IMR-90 (cell line): ENCODE measurements around the gene PRELID3B. TPM values are rescaled to one million over a fixed set of nuclear protein-coding genes. Genes with fewer than 3 reads are reported as not detected.
A peak's percentile ranks its signal among the peaks of the same experiment; 100 is the strongest.

Experiments
- ATAC-seq: fragments of 200-7000 bp; cut with Tn5 transposase; 2 replicates; pipeline ENCODE4 v1.9.1; 2020; ENCODE audit warnings: low read depth, mild to moderate bottlenecking, moderate library complexity
- BruUV-seq: library from RNA; stranded (reverse); fragments of 400-500 nt; replicated peaks from 2 replicates; lab custom pipeline; 2021; lab: Mats Ljungman, UMichigan
- CTCF ChIA-PET: fragments of 300-600 bp; formaldehyde crosslinking; extraction: SDS; loops from one replicate; lab custom pipeline; 2021; ENCODE audit warnings: antibody characterized with exemption; lab: Yijun Ruan, JAX
- POLR2A ChIA-PET: fragments of 300-600 bp; sonication (Branson Sonifier 250); formaldehyde crosslinking; loops from one replicate; lab custom pipeline; 2022; ENCODE audit warnings: antibody characterized with exemption; ENCODE audit not compliant: unreplicated experiment; lab: Charles Lee
- DNase-seq: peaks from one replicate; pipeline ENCODE4 v3.0.0; 2013
- H2AFZ ChIP-seq: replicated peaks from 2 replicates; pipeline ENCODE3; 2013; ENCODE audit warnings: low read length, mild to moderate bottlenecking; ENCODE audit not compliant: poor library complexity
- H2AK5ac ChIP-seq: 2 replicates; pipeline ENCODE4 v1.6.1; 2013; ENCODE audit warnings: low read depth, low read length, inconsistent platforms
- H2AK9ac ChIP-seq: replicated peaks from 2 replicates; pipeline ENCODE3; 2013; ENCODE audit warnings: mild to moderate bottlenecking, low read depth, low read length, moderate library complexity; ENCODE audit not compliant: poor library complexity
- H2BK120ac ChIP-seq: 2 replicates; pipeline ENCODE4 v1.6.1; 2013; ENCODE audit warnings: low read depth, low read length, inconsistent platforms
- H2BK15ac ChIP-seq: 3 replicates; pipeline ENCODE4 v1.6.1; 2013; ENCODE audit warnings: low read depth, low read length, inconsistent platforms
- H2BK20ac ChIP-seq: 2 replicates; pipeline ENCODE4 v1.6.1; 2013; ENCODE audit warnings: low read depth, mild to moderate bottlenecking, inconsistent platforms, low read length, moderate library complexity
- H2BK5ac ChIP-seq: 2 replicates; pipeline ENCODE4 v1.6.1; 2013; ENCODE audit warnings: mild to moderate bottlenecking, low read depth, low read length, inconsistent platforms; ENCODE audit not compliant: poor library complexity, severe bottlenecking
- H3K14ac ChIP-seq: replicated peaks from 2 replicates; pipeline ENCODE4 v1.6.1; 2013; ENCODE audit warnings: low read depth, low read length, inconsistent platforms
- H3K18ac ChIP-seq: 2 replicates; pipeline ENCODE4 v1.6.1; 2013; ENCODE audit warnings: low read depth, low read length, control low read depth
- H3K23ac ChIP-seq: 2 replicates; pipeline ENCODE4 v1.6.1; 2013; ENCODE audit warnings: low read depth, low read length, inconsistent platforms
- H3K27ac ChIP-seq: 2 replicates; pipeline ENCODE4 v1.5.1; 2013; ENCODE audit warnings: mild to moderate bottlenecking, control low read depth, low read length; ENCODE audit not compliant: insufficient read depth
- H3K27me3 ChIP-seq: 2 replicates; pipeline ENCODE4 v1.6.1; 2013; ENCODE audit warnings: low read length; ENCODE audit not compliant: control insufficient read depth, insufficient read depth
- H3K36me3 ChIP-seq: 2 replicates; pipeline ENCODE4 v1.6.1; 2013; ENCODE audit warnings: low read length, mixed read lengths; ENCODE audit not compliant: control insufficient read depth, insufficient read depth
- H3K4ac ChIP-seq: 2 replicates; pipeline ENCODE4 v1.6.1; 2013; ENCODE audit warnings: low read depth, low read length, inconsistent platforms
- H3K4me1 ChIP-seq: 2 replicates; pipeline ENCODE4 v1.6.1; 2013; ENCODE audit warnings: low read length, mixed read lengths; ENCODE audit not compliant: control insufficient read depth, insufficient read depth
- H3K4me2 ChIP-seq: 2 replicates; pipeline ENCODE4 v1.6.1; 2013; ENCODE audit warnings: low read depth, mild to moderate bottlenecking, control low read depth, low read length, moderate library complexity
- H3K4me3 ChIP-seq: 2 replicates; pipeline ENCODE4 v1.5.1; 2013; ENCODE audit warnings: low read depth, mild to moderate bottlenecking, control low read depth, low read length, moderate library complexity; ENCODE audit not compliant: insufficient read depth
- H3K56ac ChIP-seq: 2 replicates; pipeline ENCODE4 v1.6.1; 2013; ENCODE audit warnings: low read length, inconsistent platforms; ENCODE audit not compliant: insufficient read depth; ENCODE audit errors: extremely low read depth
- H3K79me1 ChIP-seq, 2 experiments: 2 replicates each; pipeline ENCODE4 v1.6.1; 2013; ENCODE audit warnings: low read length in 2 of 2, inconsistent platforms in 1 of 2, low read depth in 1 of 2
- H3K9ac ChIP-seq: 2 replicates; pipeline ENCODE4 v1.6.1; 2013; ENCODE audit warnings: low read depth, low read length, control low read depth
- H3K9me1 ChIP-seq: 2 replicates; pipeline ENCODE4 v1.6.1; 2013; ENCODE audit warnings: low read length, inconsistent platforms; ENCODE audit not compliant: insufficient read depth
- H3K9me3 ChIP-seq: 2 replicates; pipeline ENCODE4 v1.6.1; 2013; ENCODE audit warnings: low read length; ENCODE audit not compliant: control insufficient read depth, insufficient read depth
- H4K20me1 ChIP-seq: 2 replicates; pipeline ENCODE4 v1.6.1; 2013; ENCODE audit warnings: low read length, inconsistent platforms; ENCODE audit not compliant: insufficient read depth
- H4K5ac ChIP-seq: 2 replicates; pipeline ENCODE4 v1.6.1; 2013; ENCODE audit warnings: mild to moderate bottlenecking, low read depth, low read length, control low read depth
- H4K8ac ChIP-seq, 2 experiments: 2 replicates each; pipeline ENCODE4 v1.6.1; 2013; ENCODE audit warnings: low read depth in 2 of 2, low read length in 2 of 2, control low read depth in 1 of 2, inconsistent platforms in 1 of 2
- H4K91ac ChIP-seq: 2 replicates; pipeline ENCODE4 v1.6.1; 2013; ENCODE audit warnings: low read depth, low read length, inconsistent platforms; ENCODE audit not compliant: insufficient read depth
- BHLHE40 ChIP-seq: fragments of 150-350 bp; IDR thresholded peaks from 2 replicates; pipeline ENCODE4 v1.6.1; 2016; ENCODE audit warnings: mild to moderate bottlenecking, low read depth, low read length
- CHD1 ChIP-seq: IDR thresholded peaks from 2 replicates; pipeline ENCODE4 v1.6.1; 2012; ENCODE audit warnings: low read depth, low read length, improper control_type of control experiment
- FOS ChIP-seq: fragments of 150-350 bp; IDR thresholded peaks from 2 replicates; pipeline ENCODE4 v1.6.1; 2016; ENCODE audit warnings: low read depth, low read length
- MXI1 ChIP-seq: IDR thresholded peaks from 2 replicates; pipeline ENCODE4 v1.6.1; 2012; ENCODE audit warnings: low read depth, mild to moderate bottlenecking, low read length, moderate library complexity, borderline replicate concordance
- POLR2A ChIP-seq: IDR thresholded peaks from 2 replicates; pipeline ENCODE4 v1.6.1; 2012; ENCODE audit warnings: mild to moderate bottlenecking, low read depth, low read length
- RCOR1 ChIP-seq: IDR thresholded peaks from 2 replicates; pipeline ENCODE4 v1.6.1; 2012; ENCODE audit warnings: mild to moderate bottlenecking, low read length, improper control_type of control experiment; ENCODE audit not compliant: insufficient replicate concordance
- WGBS, 2 experiments: methylation state at CpG; one replicate each; pipeline versions ENCODE4 v1.1.5 to v1.1.7; 2013; ENCODE audit warnings: missing lambda C conversion rate in 2 of 2; ENCODE audit not compliant: insufficient read length in 1 of 2; ENCODE audit errors: extremely low coverage in 2 of 2; 5-methylcytosine and 5-hydroxymethylcytosine counted together
- dilution Hi-C: fragments of 300-500 bp; cut with HindIII; formaldehyde crosslinking; loops from one replicate; pipeline ENCODE4 v1.14.3; 2018; ENCODE audit warnings: low sequenced_read_pairs; ENCODE audit not compliant: unreplicated experiment
- in situ Hi-C: fragments of 300-500 bp; cut with MboI; formaldehyde crosslinking; loops from 3 replicates; pipeline ENCODE4 v1.14.3; 2019; ENCODE audit warnings: low sequenced_read_pairs, inconsistent platforms, mixed read lengths
- intact Hi-C: fragments of 100-400 bp; cut with micrococcal nuclease; formaldehyde crosslinking; loops from 2 replicates; pipeline ENCODE4 v1.10.0; 2022
- polyA plus RNA-seq, 3 experiments: library from polyadenylated mRNA; depleted of rRNA; stranded (reverse); fragments of >200 nt; gene quantifications; 2 replicates each; pipeline ENCODE4 v1.2.3, GENCODE V29; 2012; ENCODE audit warnings: low replicate concordance in 1 of 3
- total RNA-seq: library from RNA; depleted of rRNA; stranded (reverse); fragments of >200 nt; gene quantifications from 2 replicates; pipeline ENCODE4 v1.2.3, GENCODE V29; 2012
- TF ChIP-seq, protein P1 (sequence below): conservative IDR thresholded peaks from 2 replicates; pipeline ENCODE4 v1.5.1; 2012; ENCODE audit warnings: mild to moderate bottlenecking, low read depth, low read length, improper control_type of control experiment

PRELID3B gene
- total and polyA plus RNA-seq, 2 of the 4 experiments (the other 2 are of a cell fraction) = 24.8 to 41.9 TPM

GRCh38 chr20:59063358-59064213 lies 21.0 kb upstream of the PRELID3B start:
- POLR2A ChIA-PET = no interaction called here
- in situ Hi-C loops = no loop called here
- H2AFZ ChIP-seq = peak overlapping the region; percentile 77

More at GRCh38 chr20:59063358-59064213, 21.0 kb upstream of the PRELID3B start:
- peak overlapping the region; percentile 37 for H3K4me2 ChIP-seq
- no peak overlapping the region for H2BK20ac ChIP-seq
- peak overlapping the region; percentile 14 for H2BK5ac ChIP-seq
- BruUV-seq = no TSS peak
- CTCF ChIA-PET = no interaction called here
- no peak overlapping the region for H2BK15ac ChIP-seq
- no peak for TF ChIP-seq RCOR1
- TF ChIP-seq CHD1 = no peak
- peak; percentile 38; the same call in 1 of the 2 replicates for TF ChIP-seq POLR2A
- TF ChIP-seq, protein P1, sequence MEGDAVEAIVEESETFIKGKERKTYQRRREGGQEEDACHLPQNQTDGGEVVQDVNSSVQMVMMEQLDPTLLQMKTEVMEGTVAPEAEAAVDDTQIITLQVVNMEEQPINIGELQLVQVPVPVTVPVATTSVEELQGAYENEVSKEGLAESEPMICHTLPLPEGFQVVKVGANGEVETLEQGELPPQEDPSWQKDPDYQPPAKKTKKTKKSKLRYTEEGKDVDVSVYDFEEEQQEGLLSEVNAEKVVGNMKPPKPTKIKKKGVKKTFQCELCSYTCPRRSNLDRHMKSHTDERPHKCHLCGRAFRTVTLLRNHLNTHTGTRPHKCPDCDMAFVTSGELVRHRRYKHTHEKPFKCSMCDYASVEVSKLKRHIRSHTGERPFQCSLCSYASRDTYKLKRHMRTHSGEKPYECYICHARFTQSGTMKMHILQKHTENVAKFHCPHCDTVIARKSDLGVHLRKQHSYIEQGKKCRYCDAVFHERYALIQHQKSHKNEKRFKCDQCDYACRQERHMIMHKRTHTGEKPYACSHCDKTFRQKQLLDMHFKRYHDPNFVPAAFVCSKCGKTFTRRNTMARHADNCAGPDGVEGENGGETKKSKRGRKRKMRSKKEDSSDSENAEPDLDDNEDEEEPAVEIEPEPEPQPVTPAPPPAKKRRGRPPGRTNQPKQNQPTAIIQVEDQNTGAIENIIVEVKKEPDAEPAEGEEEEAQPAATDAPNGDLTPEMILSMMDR = no peak
- peak; percentile 70 for TF ChIP-seq BHLHE40
- TF ChIP-seq MXI1 = no peak
- TF ChIP-seq FOS = peak; percentile 90
- dilution Hi-C loops (no loop called here), intact Hi-C loops (no loop called here)
- no peaks in the 10 kb centered on the region for H3K79me1 ChIP-seq
- H3K14ac ChIP-seq = no peak overlapping the region
- no peak overlapping the region for H3K27ac ChIP-seq
- H3K4ac ChIP-seq = no peak overlapping the region
- no peak overlapping the region for H4K91ac ChIP-seq
- H4K8ac ChIP-seq = peak overlapping the region in 1 of 2 experiments; percentile 36; a peak in 1 of 4 replicates
- no peak overlapping the region for H3K56ac ChIP-seq
- H4K20me1 ChIP-seq = no peaks in the 10 kb centered on the region
- no peak overlapping the region for H4K5ac ChIP-seq
- H3K27me3 ChIP-seq = peaks cover 6% of the 10 kb centered on the region
- ATAC-seq (peak; percentile 97), DNase-seq (peak; percentile 95)
- no peak overlapping the region for H2AK9ac ChIP-seq
- H3K9ac ChIP-seq = peak overlapping the region; percentile 39; the same call in 1 of the 2 replicates
- peaks cover 2% of the 10 kb centered on the region; the same call in 1 of the 2 replicates for H3K4me1 ChIP-seq
- no peak overlapping the region for H2BK120ac ChIP-seq
- H3K23ac ChIP-seq = no peak overlapping the region; the same call in 1 of the 2 replicates
- no peak overlapping the region; the same call in 1 of the 2 replicates for H3K18ac ChIP-seq
- WGBS, 2 experiments = 0% methylated on average over 4 of the region's 22 CpGs; no CpG with 5 or more reads in 1 of the 2 experiments
- no peaks in the 10 kb centered on the region for H3K36me3 ChIP-seq
- H3K9me1 ChIP-seq = no peaks in the 10 kb centered on the region
- no peak overlapping the region for H2AK5ac ChIP-seq
- H3K4me3 ChIP-seq = no peak overlapping the region
- no peaks in the 10 kb centered on the region for H3K9me3 ChIP-seq
